Thoracic aorta (tissue), 2 donors: ENCODE results near the gene MIPEP. TPM values are rescaled to one million over a fixed set of nuclear protein-coding genes. Genes with fewer than 3 reads are reported as not detected.
A peak's percentile ranks its signal among the peaks of the same experiment; 100 is the strongest.

Experiments
- ATAC-seq: fragments of 150-250 bp; one replicate; pipeline ENCODE4 v1.8.0; 2017; ENCODE audit warnings: low read depth; ENCODE audit not compliant: insufficient number of reproducible peaks, low FRiP score
- DNase-seq: peaks from one replicate; pipeline ENCODE4 v3.0.0-alpha.2; 2020; ENCODE audit warnings: low spot score
- H3K27ac ChIP-seq, 2 donors: fragments of 200-600 bp; sonication (generic); 1 replicate in 1 of 2; 2 replicates in 1 of 2; pipeline ENCODE4 v1.5.1; 2016; ENCODE audit warnings: mild to moderate bottlenecking in 2 of 2, moderate library complexity in 2 of 2
- H3K27me3 ChIP-seq: fragments of 200-600 bp; sonication (generic); replicated peaks from 2 replicates; pipeline ENCODE4 v1.6.0; 2016; ENCODE audit warnings: mild to moderate bottlenecking; ENCODE audit not compliant: insufficient read depth
- H3K36me3 ChIP-seq: fragments of 200-600 bp; sonication (generic); one replicate; pipeline ENCODE4 v1.5.1; 2016
- H3K4me1 ChIP-seq, 2 donors: fragments of 200-600 bp; sonication (generic); 1 replicate in 1 of 2; 2 replicates in 1 of 2; pipeline versions ENCODE4 v1.5.1 to v1.6.0; 2016; ENCODE audit warnings: low read depth in 2 of 2, mild to moderate bottlenecking in 1 of 2; ENCODE audit not compliant: control insufficient read depth in 1 of 2
- H3K4me3 ChIP-seq: fragments of 200-600 bp; sonication (generic); 2 replicates; pipeline ENCODE4 v1.5.1; 2016; ENCODE audit warnings: mild to moderate bottlenecking
- H3K9me3 ChIP-seq: fragments of 200-600 bp; sonication (generic); 2 replicates; pipeline ENCODE4 v1.5.1; 2016
- CTCF ChIP-seq: fragments of 200-600 bp; sonication (generic); IDR thresholded peaks from one replicate; pipeline ENCODE4 v1.5.1; 2019; ENCODE audit warnings: antibody characterized with exemption
- total RNA-seq, 2 donors: library from RNA; depleted of rRNA; stranded (reverse); fragments of >200 nt; gene quantifications; one replicate each; pipeline versions ENCODE4 v1.1.0 to v1.2.3, GENCODE V29; 2016

The MIPEP gene
- total RNA-seq, 2 donors from 2014 or later, result 11.6 to 12.0 TPM

- peak overlapping the region in 1 of 2 donors; percentile 17 for H3K27ac ChIP-seq
- ATAC-seq, result no peak
- H3K4me1 ChIP-seq, result peaks cover 3 to 31% of the 10 kb centered on the region in 2 donors
These were observed 130.2 kb downstream of the MIPEP start for GRCh38 chr13:23758798-23759527.

GRCh38 chr13:23754997-23755396 is 134.2 kb downstream of the MIPEP start:
- Histone ChIP-seq H3K36me3 (no peaks in the 10 kb centered on the region), H3K27ac (no peak overlapping the region), H3K27me3 (no peaks in the 10 kb centered on the region), H3K4me3 (no peak overlapping the region), H3K9me3 (no peaks in the 10 kb centered on the region), H3K4me1 (peaks cover 6 to 39% of the 10 kb centered on the region in 2 donors)
- no peak for DNase-seq
- no peak for TF ChIP-seq CTCF
- ATAC-seq, result no peak

More at GRCh38 chr13:23758798-23759527, 130.2 kb downstream of the MIPEP start:
- Histone ChIP-seq H3K4me3 (no peak overlapping the region), H3K27me3 (no peaks in the 10 kb centered on the region), H3K36me3 (no peaks in the 10 kb centered on the region), H3K9me3 (no peaks in the 10 kb centered on the region)
- TF ChIP-seq CTCF, result no peak
- DNase-seq, result no peak

GRCh38 chr13:23754506-23754905 is 134.7 kb downstream of the MIPEP start:
- no peak for TF ChIP-seq CTCF
- DNase-seq, result no peak
- Histone ChIP-seq H3K4me1 (peaks cover 6 to 38% of the 10 kb centered on the region in 2 donors), H3K9me3 (no peaks in the 10 kb centered on the region), H3K4me3 (no peak overlapping the region), H3K27me3 (no peaks in the 10 kb centered on the region), H3K36me3 (no peaks in the 10 kb centered on the region), H3K27ac (no peak overlapping the region)
- no peak for ATAC-seq

- DNase-seq (no peak), ATAC-seq (no peak)
- H3K4me3 ChIP-seq, result no peak overlapping the region
- H3K36me3 ChIP-seq, result no peaks in the 10 kb centered on the region
- H3K4me1 ChIP-seq, result peaks cover 6 to 28% of the 10 kb centered on the region in 2 donors
- H3K27ac ChIP-seq, result no peak overlapping the region
- H3K9me3 ChIP-seq, result no peaks in the 10 kb centered on the region
- no peaks in the 10 kb centered on the region for H3K27me3 ChIP-seq
- TF ChIP-seq CTCF, result no peak
These were observed 135.7 kb downstream of the MIPEP start for GRCh38 chr13:23753458-23753857.

GRCh38 chr13:23752111-23753001 is 136.8 kb downstream of the MIPEP start:
- no peak overlapping the region for H3K4me3 ChIP-seq
- peaks cover 3 to 21% of the 10 kb centered on the region in 2 donors for H3K4me1 ChIP-seq
- no peak for TF ChIP-seq CTCF
- DNase-seq (no peak), ATAC-seq (no peak)
- no peaks in the 10 kb centered on the region for H3K9me3 ChIP-seq
- no peaks in the 10 kb centered on the region for H3K36me3 ChIP-seq
- H3K27me3 ChIP-seq, result no peaks in the 10 kb centered on the region
- H3K27ac ChIP-seq, result no peak overlapping the region
